CD4-positive, alpha-beta T cell treated with Interleukin-21 for 1 hour (primary cell): Measurements from ENCODE around the gene TRDN.
"Not testable (repeated sequence)": the region's sequence is repeated elsewhere in the genome, so short reads cannot be mapped to it uniquely, and the experiment has no call there.

Experiments
- DNase-seq: peaks from one replicate; pipeline ENCODE4 v3.0.0-alpha.2; 2020

TRDN gene

DNA sequence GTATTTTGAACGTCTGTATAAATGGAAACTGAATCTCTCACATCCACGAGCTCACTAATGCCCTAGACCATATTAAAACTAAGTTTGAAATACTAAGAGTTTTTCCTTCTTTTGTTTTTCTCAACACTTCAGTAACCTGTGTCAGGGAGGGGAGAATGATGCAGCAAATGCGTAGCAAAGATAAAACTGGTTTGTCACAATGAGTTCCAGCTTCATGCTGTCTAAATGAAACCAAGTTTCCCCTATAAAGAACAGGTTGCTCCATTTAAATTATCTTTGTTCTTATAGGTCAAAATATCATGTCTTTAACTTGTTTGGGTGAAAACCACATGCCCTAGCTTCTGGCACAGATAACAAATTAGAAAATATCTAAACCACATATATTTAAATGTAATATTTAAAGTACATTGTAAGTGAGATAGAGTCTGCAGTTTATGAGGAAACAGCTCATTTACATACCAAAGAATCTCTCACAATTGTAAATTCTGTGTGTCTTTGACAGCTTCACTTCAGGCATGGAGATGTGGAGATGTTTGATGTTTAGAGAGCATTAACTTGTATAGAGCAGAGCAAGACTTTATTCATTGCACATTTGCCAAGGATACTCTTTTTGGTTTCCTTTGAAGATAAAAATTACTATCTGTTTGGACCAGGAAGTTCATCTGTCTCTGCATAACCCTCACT, 7.3 kb downstream of the TRDN start:
- no peak for DNase-seq

DNA sequence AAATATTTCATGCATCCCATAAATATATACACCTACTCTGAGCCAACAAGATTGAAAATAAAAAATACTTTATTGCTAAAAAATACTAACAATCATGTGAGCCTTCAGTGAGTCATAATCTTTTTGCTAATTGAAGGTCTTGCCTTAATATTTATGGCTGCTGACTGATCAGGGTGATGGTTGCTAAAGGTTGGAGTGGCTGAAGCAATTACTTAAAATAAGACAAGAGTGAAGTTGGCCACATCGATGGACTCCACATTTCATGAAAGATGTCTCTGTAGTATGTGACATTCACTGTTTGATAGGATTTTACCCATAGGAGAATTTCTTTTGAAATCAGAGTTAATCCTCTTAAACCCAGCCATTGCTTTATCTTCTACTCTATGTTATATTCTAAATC, 11.1 kb downstream of the TRDN start:
- DNase-seq = no peak

DNA sequence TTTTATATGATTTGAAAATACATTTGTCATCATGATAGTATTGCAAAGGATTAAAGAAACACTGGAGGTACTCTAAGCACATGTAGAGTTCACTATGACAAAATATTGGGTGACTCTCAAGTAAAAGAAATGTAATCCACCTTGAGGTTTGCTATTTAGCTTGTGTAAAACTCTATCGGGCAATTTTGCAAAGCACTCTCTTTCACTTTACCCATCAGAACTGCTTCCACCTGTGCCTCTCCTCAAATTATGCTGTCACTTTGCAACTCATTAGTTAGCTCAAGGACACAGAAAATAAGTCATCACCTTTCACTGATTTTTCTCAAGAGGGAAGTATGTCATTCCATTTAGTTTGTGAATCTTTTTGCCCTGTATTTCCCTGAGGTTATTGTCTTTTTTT, 14.0 kb downstream of the TRDN start:
- no peak for DNase-seq

DNA sequence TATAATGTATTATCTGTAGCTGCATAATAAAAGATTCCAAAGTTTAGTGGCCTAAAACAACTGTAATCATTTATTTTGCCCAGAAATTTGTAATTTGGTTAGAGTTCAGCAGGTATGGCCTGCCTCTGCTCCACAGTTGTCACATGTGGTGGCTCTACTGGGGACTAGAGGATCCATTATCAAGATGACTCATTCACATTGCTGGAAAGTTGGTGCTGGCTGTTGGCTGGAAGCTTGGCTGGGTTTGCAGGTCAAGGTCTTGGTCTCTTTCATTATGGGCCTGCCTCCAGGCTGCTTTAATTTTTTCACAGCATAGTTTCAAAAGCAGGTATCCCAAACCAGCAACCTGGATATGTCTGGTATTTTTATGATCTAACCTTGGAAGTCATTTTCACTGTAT, 17.6 kb downstream of the TRDN start:
- no peak for DNase-seq

DNA sequence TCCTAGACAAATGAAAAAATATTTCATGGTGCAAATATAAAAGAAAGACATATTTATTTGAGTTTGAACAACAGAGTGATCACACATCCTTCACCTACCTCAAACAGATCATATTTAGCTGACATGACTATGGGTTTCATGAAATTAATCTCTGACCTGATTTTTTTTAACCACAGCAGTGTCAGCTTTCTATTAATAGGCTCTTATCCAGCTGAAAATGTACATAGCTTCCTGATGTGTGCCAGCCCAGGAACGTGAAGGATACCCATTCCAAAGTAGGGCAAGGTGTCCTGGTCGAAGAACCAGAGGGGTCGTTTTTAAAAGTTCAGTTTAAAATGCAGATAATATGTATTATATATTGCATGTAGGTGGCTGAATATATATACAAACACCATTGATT, 19.8 kb downstream of the TRDN start:
- no peak for DNase-seq

DNA sequence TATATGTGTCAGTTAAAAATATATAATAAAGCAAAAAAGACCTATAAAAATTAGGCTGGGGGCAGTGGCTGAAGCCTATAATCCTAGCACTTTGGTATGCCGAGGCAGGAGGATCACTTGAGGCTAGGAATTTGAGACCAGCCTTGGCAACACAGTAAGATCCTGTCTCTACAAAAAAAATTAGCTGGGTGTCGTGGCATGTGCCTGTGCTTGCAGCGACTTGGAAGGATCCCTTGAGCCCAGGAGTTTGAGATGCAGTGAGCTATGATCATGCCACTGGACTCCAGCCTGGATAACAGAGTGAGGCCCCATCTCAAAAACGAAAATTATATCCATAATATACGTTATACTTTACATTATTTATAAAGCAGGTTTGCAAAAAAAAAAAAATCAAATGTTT, 20.7 kb downstream of the TRDN start:
- no peak for DNase-seq

DNA sequence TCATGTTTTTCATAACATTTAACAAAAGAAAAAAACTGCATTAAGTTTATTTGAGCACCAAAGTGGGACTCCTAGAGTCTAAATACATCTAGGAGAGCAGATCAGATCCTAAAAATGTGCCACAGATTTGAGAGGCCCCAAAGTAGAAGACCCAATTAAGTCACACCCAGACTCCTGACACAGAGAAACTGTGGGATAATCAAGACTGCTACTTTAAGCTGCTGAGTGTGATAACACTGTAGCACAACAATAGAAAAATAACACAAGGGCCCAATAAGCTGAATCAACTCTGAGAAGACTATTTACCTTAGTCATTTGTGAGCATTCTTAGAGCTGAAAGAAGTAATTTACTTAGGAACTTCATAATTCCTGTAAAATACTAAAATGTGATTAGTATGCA, 26.0 kb downstream of the TRDN start:
- no peak for DNase-seq

DNA sequence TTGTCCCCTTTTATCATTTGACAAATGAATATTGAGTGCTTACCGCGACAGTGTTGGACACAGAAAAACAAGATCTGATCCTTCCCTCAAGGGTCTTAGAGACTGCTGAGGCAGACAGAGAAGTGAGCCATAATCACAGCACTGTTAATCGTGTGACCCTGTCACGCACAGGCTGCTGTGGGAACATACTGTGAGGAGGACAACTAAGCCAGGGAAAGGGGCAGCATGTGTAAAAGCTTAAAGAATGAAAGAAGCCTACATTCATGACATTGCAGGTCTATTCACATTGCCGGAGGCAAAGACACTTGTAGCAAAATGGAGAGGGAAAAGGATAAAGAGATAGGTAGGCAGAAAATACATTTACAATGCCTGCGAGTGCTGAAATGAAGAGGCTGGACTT, 32.7 kb downstream of the TRDN start:
- no peak for DNase-seq

DNA sequence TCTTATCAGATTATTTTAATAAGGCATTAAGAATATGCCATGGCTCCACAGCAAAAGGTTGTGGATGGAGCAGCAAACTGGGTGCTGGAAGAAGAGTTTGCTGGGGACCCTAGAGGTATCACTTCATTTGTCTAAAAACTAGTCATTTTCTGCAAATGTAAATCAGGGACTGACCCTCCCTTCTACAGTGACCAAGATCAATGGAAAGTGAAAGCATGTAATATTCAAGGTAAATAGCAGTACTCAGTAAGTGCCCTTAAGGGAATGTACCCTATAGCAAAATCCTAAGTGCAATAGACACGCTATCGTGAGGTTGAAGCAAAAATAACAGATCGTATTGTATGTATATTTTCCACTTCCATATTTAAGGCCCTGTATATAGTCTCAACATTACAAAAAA, 38.7 kb downstream of the TRDN start:
- DNase-seq = no peak

DNA sequence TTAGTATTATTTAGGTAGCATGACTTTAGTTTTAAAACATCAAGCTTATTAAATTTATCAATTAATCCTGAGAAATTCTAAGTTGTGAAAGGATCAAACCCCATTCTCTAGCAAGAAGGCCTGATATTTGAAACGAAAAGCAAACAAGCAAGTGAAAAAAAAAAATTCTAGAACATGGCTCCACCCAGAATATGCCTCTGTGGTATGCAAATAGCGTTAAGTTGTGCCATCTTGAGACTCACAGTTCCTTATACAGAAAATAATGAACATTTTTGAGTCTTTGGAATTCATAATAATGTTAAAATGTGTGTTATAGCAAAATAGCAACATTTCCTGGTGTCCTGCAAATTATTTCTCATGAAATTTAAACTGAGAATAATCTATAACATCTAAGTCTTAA, 42.0 kb downstream of the TRDN start:
- no peak for DNase-seq

DNA sequence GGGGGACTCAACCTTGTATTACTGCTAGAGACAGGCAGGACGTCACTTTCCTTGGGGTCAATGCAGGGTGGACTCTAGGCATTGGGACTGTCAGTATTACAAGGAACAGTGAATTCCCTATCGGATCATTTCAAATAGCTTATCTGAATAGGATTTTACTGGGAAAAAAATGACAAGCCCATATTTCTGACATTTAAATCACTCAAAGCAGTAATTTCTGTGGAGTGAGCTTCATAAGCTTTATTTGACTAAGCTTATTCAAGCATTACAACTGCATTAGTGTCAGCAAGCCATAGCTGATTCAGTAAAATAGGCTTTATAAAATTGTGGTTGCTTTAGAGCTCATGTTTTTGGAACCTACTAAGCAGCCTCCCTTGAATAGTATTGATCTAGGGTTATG, 44.3 kb downstream of the TRDN start:
- DNase-seq = no peak

DNA sequence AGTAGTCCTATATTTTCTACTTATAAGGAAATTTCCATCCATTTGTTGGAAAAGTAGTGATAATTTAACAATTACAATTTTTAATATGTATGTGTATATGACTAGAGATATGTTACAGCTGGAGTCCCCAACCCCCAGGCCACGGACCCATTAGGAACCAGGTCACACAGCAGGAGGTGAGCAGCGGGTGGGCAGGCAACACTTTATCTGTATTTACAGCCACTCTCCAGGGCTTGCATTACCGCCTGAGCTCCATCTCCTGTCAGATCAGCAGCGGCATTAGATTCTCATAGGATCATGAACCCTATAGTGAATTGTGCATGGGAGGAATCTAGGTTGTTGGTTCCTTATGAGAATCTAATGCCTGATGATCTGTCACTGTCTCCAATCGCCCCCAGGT, 46.8 kb downstream of the TRDN start:
- no peak for DNase-seq

DNA sequence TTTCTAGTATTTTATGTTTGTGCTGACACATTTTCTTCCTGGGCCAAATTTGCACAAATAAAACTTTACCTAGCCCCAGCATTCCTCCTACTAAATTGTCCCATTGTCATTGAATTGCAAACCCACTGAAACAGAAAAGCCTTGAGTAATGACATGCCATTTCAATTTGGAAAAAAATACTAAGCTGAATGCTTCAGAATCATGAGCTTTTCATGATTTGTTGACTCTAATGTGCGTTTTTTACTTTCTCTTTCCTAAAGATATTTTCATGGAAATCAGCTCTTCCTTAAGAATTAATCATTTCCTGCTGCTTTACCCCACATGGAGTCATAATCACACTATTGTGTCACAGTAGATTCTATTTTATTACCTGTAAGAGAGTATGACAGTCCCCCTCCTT, 47.4 kb downstream of the TRDN start:
- DNase-seq = no peak

DNA sequence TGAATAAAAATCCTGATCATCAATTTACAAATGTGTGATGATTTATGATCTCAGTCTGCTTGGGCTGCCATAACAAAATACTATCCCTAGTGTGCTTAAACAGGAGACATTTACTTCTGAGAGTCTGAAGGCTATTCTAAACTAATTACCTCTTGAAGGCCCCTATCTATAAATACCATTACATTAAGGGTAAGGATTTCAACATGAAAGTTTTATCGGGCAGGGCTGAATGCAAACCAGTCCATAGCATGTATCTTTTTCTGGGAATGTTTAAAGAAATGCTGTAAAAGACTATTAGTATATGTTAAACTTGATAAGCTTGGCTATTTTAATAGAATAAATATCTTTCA, 48.2 kb downstream of the TRDN start:
- DNase-seq = no peak

DNA sequence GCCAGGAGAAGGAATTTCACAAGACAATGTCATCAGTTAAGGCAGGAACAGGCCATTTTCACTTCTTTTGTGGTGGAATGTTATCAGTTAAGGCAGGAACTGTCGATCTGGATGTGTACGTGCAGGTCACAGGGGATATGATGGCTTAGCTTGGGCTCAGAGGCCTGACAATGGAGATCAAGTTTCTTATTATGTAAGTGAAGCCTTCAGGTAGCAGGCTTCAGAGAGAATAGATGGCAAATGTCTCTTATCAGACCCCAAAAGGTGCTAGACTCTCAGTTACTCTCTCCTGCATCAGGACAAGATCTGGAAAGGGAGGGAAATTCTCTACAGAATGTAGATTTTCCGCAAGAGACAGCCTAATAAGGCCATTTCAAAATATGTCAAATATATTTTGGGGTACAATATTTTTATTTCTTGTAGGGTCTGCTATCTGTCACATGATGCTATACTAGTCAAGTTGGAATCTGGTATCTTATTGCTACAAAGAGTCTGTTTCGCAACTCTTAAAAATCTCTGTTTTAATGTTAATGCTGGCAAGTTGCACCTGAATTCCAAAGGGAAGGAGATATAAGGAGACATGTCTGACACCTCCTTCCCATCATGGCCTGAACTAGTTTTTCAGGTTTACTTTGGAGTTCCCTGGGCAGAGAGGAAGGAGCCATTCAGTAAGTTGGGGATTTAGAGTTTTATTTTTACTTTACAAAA, 48.8 kb downstream of the TRDN start:
- DNase-seq = no peak

DNA sequence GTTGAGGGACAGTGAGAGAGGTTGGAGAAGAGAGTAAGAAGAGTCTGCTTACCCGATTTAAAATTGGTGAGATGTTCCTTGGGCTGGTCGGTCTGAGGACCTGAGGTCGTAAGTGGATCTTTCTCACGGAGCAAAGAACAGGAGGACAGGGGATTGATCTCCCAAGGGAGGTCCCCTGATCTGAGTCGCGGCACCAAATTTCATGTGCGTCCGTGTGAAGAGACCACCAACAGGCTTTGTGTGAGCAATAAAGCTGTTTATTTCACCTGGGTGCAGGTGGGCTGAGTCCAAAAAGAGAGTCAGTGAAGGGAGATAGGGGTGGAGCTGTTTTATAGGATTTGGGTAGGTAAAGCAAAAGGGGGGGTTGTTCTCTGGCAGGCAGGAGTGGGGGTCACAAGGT, 49.3 kb downstream of the TRDN start:
- not testable (repeated sequence) for DNase-seq

DNA sequence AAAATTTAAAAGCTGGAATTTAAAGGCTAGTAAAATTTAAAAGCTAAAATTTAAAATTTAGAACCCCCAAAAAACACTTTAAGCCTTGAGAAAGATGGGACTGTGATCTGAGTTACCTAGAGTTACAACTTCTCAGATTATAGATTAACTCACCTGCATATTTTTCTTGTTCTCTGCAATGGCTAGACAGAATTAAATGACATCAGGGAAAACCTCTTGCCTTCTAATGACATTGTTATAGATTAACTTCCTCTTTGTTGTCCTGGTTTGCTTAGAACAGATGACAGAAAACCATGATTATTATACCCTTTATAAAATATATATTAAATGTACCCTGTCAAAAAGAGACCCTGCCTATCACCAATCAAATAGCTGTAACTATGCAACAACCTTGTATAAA, 56.4 kb downstream of the TRDN start:
- no peak for DNase-seq

DNA sequence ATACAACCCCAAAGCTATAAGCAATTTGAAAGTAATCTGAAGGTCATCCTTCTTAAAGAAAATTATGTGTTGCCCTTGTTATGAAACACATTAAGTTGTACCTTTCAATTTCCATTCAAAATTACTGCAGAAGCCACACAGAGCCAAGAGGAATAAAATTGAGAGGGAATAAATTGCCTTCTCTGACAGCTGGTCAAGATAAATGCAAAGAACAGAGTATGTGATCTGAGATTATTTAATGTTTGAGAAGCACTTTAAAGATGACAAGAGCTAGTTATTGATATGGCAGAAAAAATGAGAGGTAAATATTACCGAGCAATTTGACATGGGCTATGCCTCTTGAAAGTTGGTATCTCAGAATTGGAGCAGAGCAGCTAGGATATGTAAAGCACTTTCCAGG, 61.6 kb downstream of the TRDN start:
- DNase-seq = no peak

DNA sequence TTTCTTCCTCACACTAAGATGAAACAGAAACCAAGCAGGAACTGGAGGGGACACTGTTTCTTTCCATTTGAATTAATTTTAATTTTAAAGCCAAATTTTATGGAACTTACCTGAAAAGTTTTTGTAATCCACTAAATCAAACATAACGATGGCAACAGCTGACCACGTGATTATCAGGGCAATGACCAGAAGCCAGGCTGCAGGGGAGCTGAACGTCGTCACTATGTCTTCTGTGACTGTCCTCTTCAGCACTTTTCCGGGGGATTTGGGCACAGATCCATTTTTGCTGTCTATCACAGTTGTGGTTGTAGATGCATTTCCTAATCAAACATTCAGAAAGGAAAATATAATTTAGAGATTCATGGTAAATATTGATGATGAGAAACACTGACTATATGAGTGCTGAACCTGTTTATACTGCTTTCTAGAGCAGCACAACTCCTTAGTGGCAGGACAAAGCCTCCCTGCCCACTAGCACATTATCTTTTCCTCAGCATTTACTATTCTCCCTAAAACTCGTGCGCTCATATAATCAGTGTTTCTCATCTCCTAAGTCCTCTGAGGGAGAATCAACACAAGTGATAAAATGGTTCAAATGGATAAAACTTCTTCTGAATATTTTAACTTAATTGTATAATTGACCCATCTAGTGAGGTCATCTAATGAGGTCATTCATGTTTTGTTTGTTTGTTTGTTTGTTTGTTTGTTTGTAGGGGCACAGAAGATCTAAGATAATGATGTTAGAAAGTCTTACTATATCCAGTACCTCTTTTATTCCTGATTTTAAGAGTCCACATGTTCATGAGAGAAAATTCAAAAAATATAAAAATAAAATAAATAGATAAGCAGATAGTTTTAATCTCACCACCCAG, 65.7 kb downstream of the TRDN start:
- no peak for DNase-seq

DNA sequence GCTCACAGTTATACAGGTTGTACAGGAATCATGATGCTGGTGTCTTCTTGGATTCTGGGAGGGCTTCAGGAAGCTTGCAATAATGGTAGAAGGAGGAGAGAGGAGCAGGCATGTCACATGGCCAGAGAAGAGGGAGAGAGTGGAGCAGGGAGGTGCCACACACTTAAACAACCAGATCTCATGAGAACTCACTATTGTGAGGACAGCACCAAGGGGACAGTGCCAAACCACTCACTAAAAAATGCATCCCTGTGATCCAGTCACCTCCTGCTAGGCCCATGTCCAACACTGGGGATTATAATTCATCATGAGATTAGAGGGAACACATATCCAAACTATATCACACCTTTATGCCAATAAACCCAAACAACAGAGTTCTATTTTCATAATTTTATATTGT, 67.2 kb downstream of the TRDN start:
- no peak for DNase-seq

DNA sequence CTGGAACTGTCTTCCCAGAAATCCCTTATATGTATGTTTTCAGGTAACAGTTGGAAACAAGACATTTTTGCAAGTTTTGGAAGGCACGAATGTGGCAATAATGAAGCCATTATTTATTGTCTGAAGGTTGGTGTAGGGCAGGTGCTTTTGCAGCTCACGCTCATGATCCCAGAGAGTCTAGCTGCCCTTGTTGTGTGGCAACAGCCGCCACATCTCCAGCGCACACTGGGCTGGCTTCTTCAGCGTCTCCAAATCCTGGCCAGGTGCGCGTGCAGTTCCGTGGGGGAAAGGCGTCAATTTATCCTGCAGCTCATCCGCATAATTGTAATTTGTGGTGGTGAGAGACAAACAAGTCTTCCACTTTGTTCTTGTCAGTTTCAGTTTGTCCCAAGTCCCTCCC, 71.2 kb downstream of the TRDN start:
- no peak for DNase-seq

DNA sequence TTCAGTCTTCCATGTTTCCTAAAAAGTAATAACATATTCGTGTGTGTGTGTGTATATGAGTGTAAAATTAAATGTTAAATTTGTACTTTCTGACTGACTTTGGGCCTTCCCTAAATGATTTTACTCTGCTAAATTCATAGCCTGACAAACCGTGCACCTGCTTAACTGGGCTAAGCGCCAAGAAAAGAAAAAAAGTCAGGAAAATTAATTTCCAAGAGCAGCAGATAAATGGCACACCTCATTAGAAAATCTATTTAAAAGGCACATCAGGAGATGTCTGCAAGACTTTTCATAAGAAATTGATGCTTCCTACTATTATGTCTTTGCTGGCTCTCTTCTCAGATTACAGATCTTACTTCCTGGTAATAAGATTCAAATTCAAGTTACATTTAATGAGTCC, 72.4 kb downstream of the TRDN start:
- DNase-seq = no peak

DNA sequence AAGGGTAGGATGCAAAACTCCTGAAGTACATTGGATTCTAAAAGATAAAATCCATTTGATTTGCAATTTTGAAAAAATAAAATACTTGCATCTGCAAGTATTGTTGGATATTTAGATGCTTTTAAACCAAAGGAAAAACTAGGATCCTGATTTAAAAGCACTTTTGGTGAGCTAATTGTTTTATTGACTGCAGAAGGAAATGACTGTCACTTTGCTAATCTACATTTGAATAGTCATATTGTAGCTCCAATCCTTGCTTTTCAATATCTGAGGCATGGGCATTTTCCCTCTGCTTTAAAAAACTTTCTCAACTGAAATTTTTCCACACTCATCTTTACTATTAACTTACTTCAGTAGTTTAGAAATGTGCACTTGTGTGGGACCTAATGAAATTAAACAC, 74.1 kb downstream of the TRDN start:
- DNase-seq = no peak

DNA sequence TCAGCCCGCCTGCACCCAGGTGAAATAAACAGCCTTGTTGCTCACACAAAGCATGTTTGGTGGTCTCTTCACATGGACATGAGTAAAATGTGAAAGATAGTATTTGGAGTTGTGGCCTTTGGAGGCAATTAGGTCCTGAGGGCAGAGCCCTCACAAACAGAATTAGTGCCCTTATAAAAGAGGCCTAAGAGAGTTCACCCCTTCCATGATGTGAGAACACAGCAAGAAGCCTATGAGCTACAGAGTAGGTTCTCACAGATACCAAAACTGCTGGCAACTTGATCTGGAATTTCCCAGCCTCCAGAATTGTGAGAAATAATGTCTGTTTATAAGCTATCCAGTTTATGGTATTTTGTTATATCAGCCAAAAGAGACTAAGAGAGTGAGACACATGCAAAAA, 74.5 kb downstream of the TRDN start:
- no peak for DNase-seq
